ENCODE results near the gene UBE2V1. TPM values are rescaled to one million over a fixed set of nuclear protein-coding genes. Genes with fewer than 3 reads are reported as not detected.

UBE2V1 gene
- polyA plus RNA-seq, 1 experiment = 171 TPM

DNA sequence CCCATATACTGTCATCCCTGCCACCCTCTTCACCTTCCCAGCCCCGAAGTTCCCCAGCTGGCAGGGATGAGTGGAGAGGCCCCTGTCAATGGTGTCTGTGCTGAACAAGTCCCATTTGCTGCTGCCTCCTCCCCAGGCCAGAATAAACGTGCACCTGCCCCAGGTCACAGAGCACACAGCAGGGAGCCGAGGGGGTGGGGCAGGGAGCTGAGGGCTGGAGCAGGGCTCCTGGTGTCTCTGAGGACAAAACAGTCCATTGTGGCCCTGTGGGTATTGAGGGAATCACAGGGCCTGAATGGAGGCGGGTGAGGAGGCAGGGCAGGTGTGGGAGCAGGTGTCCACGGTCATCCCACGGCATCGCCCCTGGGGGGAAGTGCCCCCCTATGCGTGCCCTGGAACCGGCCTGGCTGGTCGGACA lies 74.4 kb downstream of the UBE2V1 start:
- POLR2A ChIA-PET = no interaction called here
- no peak overlapping the region for H3K27ac ChIP-seq (ENCODE audit: low read depth, low read length)
- H3K4me3 ChIP-seq (ENCODE audit: low read depth, low read length) = no peak overlapping the region
- no peaks in the 10 kb centered on the region for H3K27me3 ChIP-seq (ENCODE audit: control insufficient read depth, insufficient read depth, low read length)
- CTCF ChIA-PET = no interaction called here
- no peaks in the 10 kb centered on the region; the same call in 1 of the 2 replicates for H3K9me3 ChIP-seq (ENCODE audit: control insufficient read depth, insufficient read depth, low read length)
- TF ChIP-seq, protein P1, sequence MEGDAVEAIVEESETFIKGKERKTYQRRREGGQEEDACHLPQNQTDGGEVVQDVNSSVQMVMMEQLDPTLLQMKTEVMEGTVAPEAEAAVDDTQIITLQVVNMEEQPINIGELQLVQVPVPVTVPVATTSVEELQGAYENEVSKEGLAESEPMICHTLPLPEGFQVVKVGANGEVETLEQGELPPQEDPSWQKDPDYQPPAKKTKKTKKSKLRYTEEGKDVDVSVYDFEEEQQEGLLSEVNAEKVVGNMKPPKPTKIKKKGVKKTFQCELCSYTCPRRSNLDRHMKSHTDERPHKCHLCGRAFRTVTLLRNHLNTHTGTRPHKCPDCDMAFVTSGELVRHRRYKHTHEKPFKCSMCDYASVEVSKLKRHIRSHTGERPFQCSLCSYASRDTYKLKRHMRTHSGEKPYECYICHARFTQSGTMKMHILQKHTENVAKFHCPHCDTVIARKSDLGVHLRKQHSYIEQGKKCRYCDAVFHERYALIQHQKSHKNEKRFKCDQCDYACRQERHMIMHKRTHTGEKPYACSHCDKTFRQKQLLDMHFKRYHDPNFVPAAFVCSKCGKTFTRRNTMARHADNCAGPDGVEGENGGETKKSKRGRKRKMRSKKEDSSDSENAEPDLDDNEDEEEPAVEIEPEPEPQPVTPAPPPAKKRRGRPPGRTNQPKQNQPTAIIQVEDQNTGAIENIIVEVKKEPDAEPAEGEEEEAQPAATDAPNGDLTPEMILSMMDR (IDR thresholded peaks at IDR 0.05; ENCODE audit: low read depth, low read length) = no peak
- no peak for DNase-seq (ENCODE audit: low read depth, low spot score)

GRCh38 chr20:50038169-50038568 lies 74.8 kb downstream of the UBE2V1 start:
- Histone ChIP-seq H3K4me3 (ENCODE audit: low read depth, low read length) (no peak overlapping the region), H3K27me3 (ENCODE audit: control insufficient read depth, insufficient read depth, low read length) (no peaks in the 10 kb centered on the region), H3K9me3 (ENCODE audit: control insufficient read depth, insufficient read depth, low read length) (no peaks in the 10 kb centered on the region; the same call in 1 of the 2 replicates), H3K27ac (ENCODE audit: low read depth, low read length) (no peak overlapping the region)
- CTCF ChIA-PET = no interaction called here
- no peak for DNase-seq (ENCODE audit: low read depth, low spot score)
- TF ChIP-seq, protein P1 (IDR thresholded peaks at IDR 0.05; ENCODE audit: low read depth, low read length) = no peak
- POLR2A ChIA-PET = no interaction called here

GRCh38 chr20:50037575-50037974 lies 75.4 kb downstream of the UBE2V1 start:
- Histone ChIP-seq H3K27ac (ENCODE audit: low read depth, low read length) (no peak overlapping the region), H3K9me3 (ENCODE audit: control insufficient read depth, insufficient read depth, low read length) (no peaks in the 10 kb centered on the region; the same call in 1 of the 2 replicates), H3K27me3 (ENCODE audit: control insufficient read depth, insufficient read depth, low read length) (no peaks in the 10 kb centered on the region), H3K4me3 (ENCODE audit: low read depth, low read length) (no peak overlapping the region)
- no peak for DNase-seq (ENCODE audit: low read depth, low spot score)
- TF ChIP-seq, protein P1 (IDR thresholded peaks at IDR 0.05; ENCODE audit: low read depth, low read length) = no peak
- ChIA-PET CTCF (interaction anchor here (0.6 kb wide), 1 partner anchor 64 kb away, joined by 5 read pairs; no protein-coding TSS in a partner anchor), POLR2A (no interaction called here)

- Histone ChIP-seq H3K27me3 (ENCODE audit: control insufficient read depth, insufficient read depth, low read length) (no peaks in the 10 kb centered on the region), H3K4me3 (ENCODE audit: low read depth, low read length) (no peak overlapping the region), H3K27ac (ENCODE audit: low read depth, low read length) (no peak overlapping the region), H3K9me3 (ENCODE audit: control insufficient read depth, insufficient read depth, low read length) (no peaks in the 10 kb centered on the region; the same call in 1 of the 2 replicates)
- TF ChIP-seq, protein P1 (IDR thresholded peaks at IDR 0.05; ENCODE audit: low read depth, low read length) = no peak
- ChIA-PET POLR2A (no interaction called here), CTCF (interaction anchor here (0.6 to 1.8 kb wide), 2 partner anchors 58 to 64 kb away, joined by 5 read pairs; no protein-coding TSS in a partner anchor)
- DNase-seq (ENCODE audit: low read depth, low spot score) = no peak
These were observed 75.8 kb downstream of the UBE2V1 start for GRCh38 chr20:50037123-50037522.

DNA sequence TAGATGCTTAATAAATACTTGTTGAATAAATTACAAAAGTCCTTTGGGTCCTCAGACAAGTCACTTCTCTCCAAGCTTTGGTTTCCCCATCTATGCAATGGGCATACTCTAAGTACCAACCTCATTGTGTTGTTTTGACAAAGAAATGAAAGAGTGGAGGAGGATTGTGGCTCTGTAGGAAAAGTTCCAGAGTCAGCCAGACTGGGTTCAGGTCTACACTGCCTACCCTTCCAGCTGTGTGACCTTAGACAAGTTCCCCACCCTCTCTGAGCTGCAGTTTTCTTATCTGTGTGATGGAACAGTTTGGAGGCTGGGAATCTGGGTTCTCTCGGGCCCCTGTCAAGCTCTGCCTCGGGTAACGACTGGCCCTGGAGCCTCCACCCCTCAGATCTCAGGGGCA lies 76.2 kb downstream of the UBE2V1 start:
- no peaks in the 10 kb centered on the region; the same call in 1 of the 2 replicates for H3K9me3 ChIP-seq (ENCODE audit: control insufficient read depth, insufficient read depth, low read length)
- ChIA-PET POLR2A (no interaction called here), CTCF (interaction anchor here (1.8 kb wide), 1 partner anchor 57 kb away, joined by 5 read pairs; no protein-coding TSS in a partner anchor)
- TF ChIP-seq, protein P1 (IDR thresholded peaks at IDR 0.05; ENCODE audit: low read depth, low read length) = no peak
- no peak overlapping the region for H3K27ac ChIP-seq (ENCODE audit: low read depth, low read length)
- DNase-seq (ENCODE audit: low read depth, low spot score) = no peak
- no peaks in the 10 kb centered on the region for H3K27me3 ChIP-seq (ENCODE audit: control insufficient read depth, insufficient read depth, low read length)
- H3K4me3 ChIP-seq (ENCODE audit: low read depth, low read length) = no peak overlapping the region
